WTC11 (cell line): Measurements from ENCODE around the gene CIDEB. TPM values are rescaled to one million over a fixed set of nuclear protein-coding genes. Genes with fewer than 3 reads are reported as not detected.

Source experiments
- ATAC-seq: fragments of 200-7000 bp; cut with Tn5 transposase; 2 replicates; pipeline ENCODE4 v1.10.0; 2021; ENCODE audit warnings: mild to moderate bottlenecking, moderate library complexity
- CTCF ChIA-PET: fragments of 300-600 bp; sonication (Branson Sonifier 250); formaldehyde crosslinking; loops from one replicate; lab custom pipeline; 2021; ENCODE audit warnings: antibody characterized with exemption; lab: Charles Lee
- POLR2A ChIA-PET: fragments of 350-600 bp; sonication (Branson Sonifier 250); formaldehyde crosslinking; loops from one replicate; lab custom pipeline; 2021; ENCODE audit warnings: antibody characterized with exemption; lab: Charles Lee
- DNase-seq: peaks from one replicate; pipeline ENCODE4 v3.0.0; 2021; ENCODE audit warnings: low spot score
- H3K27ac Mint-ChIP-seq: 2 replicates; pipeline ENCODE4 v1.8.0; 2021; ENCODE audit warnings: mixed read lengths
- H3K27me3 Mint-ChIP-seq: 2 replicates; pipeline ENCODE4 v1.8.0; 2021; ENCODE audit warnings: low read depth, mild to moderate bottlenecking, moderate library complexity, mixed read lengths
- H3K36me3 Mint-ChIP-seq: 2 replicates; pipeline ENCODE4 v1.8.0; 2021; ENCODE audit warnings: mixed read lengths
- H3K4me1 Mint-ChIP-seq: 2 replicates; pipeline ENCODE4 v1.8.0; 2022; ENCODE audit warnings: mixed read lengths
- H3K4me3 Mint-ChIP-seq: 2 replicates; pipeline ENCODE4 v1.8.0; 2021; ENCODE audit warnings: mild to moderate bottlenecking, moderate library complexity, mixed read lengths
- H3K9me3 Mint-ChIP-seq: 2 replicates; pipeline ENCODE4 v1.8.0; 2021; ENCODE audit warnings: mixed read lengths
- ATF1 ChIP-seq: sonication (generic); formaldehyde crosslinking; IDR thresholded peaks from 2 replicates; pipeline ENCODE4 v1.8.1; 2023; ENCODE audit warnings: mild to moderate bottlenecking, moderate library complexity, missing genetic modification reagents
- GABPB1 ChIP-seq: sonication (generic); formaldehyde crosslinking; IDR thresholded peaks from 2 replicates; pipeline ENCODE4 v1.8.1; 2023; ENCODE audit warnings: mild to moderate bottlenecking, missing genetic modification reagents
- KAT7 ChIP-seq: sonication (generic); formaldehyde crosslinking; IDR thresholded peaks from 2 replicates; pipeline ENCODE4 v1.8.1; 2023; ENCODE audit warnings: missing genetic modification reagents, mild to moderate bottlenecking, borderline replicate concordance
- MXD4 ChIP-seq: fragments of 250-450 bp; sonication (Bioruptor Pico); IDR thresholded peaks from 2 replicates; pipeline ENCODE4 v1.8.0; 2021; ENCODE audit warnings: mild to moderate bottlenecking, moderate library complexity, borderline replicate concordance
- MYBL2 ChIP-seq: sonication (generic); formaldehyde crosslinking; IDR thresholded peaks from 2 replicates; pipeline ENCODE4 v1.8.1; 2023; ENCODE audit warnings: mild to moderate bottlenecking, moderate library complexity, missing genetic modification reagents
- NR1H2 ChIP-seq: sonication (generic); formaldehyde crosslinking; IDR thresholded peaks from 2 replicates; pipeline ENCODE4 v1.9.0; 2021; ENCODE audit warnings: mild to moderate bottlenecking, moderate library complexity, missing genetic modification reagents
- NR2C2 ChIP-seq: sonication (generic); formaldehyde crosslinking; IDR thresholded peaks from 2 replicates; pipeline ENCODE4 v1.8.0; 2022; ENCODE audit warnings: mild to moderate bottlenecking, missing genetic modification reagents
- NR3C1 ChIP-seq: sonication (generic); formaldehyde crosslinking; conservative IDR thresholded peaks from 2 replicates; pipeline ENCODE4 v1.8.1; 2023; ENCODE audit warnings: low read depth, mild to moderate bottlenecking, missing genetic modification reagents
- OVOL2 ChIP-seq: fragments of 250-450 bp; sonication (Bioruptor Pico); IDR thresholded peaks from 2 replicates; pipeline ENCODE4 v1.9.0; 2021; ENCODE audit warnings: mild to moderate bottlenecking, borderline replicate concordance
- PRRX2 ChIP-seq: fragments of 250-450 bp; sonication (Bioruptor Pico); IDR thresholded peaks from 2 replicates; pipeline ENCODE4 v1.8.0; 2021; ENCODE audit warnings: mild to moderate bottlenecking
- SMAD3 ChIP-seq: sonication (generic); formaldehyde crosslinking; IDR thresholded peaks from 2 replicates; pipeline ENCODE4 v1.8.0; 2022; ENCODE audit warnings: missing genetic modification reagents, mild to moderate bottlenecking, borderline replicate concordance
- SP1 ChIP-seq: sonication (generic); formaldehyde crosslinking; conservative IDR thresholded peaks from 2 replicates; pipeline ENCODE4 v1.8.1; 2022; ENCODE audit warnings: missing genetic modification reagents
- TP53 ChIP-seq: sonication (generic); formaldehyde crosslinking; IDR thresholded peaks from 2 replicates; pipeline ENCODE4 v1.8.1; 2023; ENCODE audit warnings: mild to moderate bottlenecking, missing genetic modification reagents
- total RNA-seq: library from RNA; stranded (reverse); gene quantifications from 3 replicates; pipeline ENCODE4 v1.2.3, GENCODE V29; 2021
- TF ChIP-seq, protein P1 (sequence below): fragments of 250-450 bp; sonication (Bioruptor Pico); IDR thresholded peaks from 2 replicates; pipeline ENCODE4 v1.9.0; 2021; ENCODE audit warnings: mild to moderate bottlenecking, borderline replicate concordance
- TF ChIP-seq, protein P2 (sequence below): sonication (generic); formaldehyde crosslinking; IDR thresholded peaks from 2 replicates; pipeline ENCODE4 v1.8.0; 2022; ENCODE audit warnings: mild to moderate bottlenecking, missing genetic modification reagents
- TF ChIP-seq, protein P3 (sequence below): sonication (generic); formaldehyde crosslinking; IDR thresholded peaks from 2 replicates; pipeline ENCODE4 v1.8.1; 2022; ENCODE audit warnings: missing genetic modification reagents, borderline replicate concordance
- TF ChIP-seq, protein P4 (sequence below): sonication (generic); formaldehyde crosslinking; IDR thresholded peaks from 2 replicates; pipeline ENCODE4 v1.8.1; 2023; ENCODE audit warnings: mild to moderate bottlenecking, missing genetic modification reagents, moderate library complexity
- TF ChIP-seq, protein P5 (sequence below): sonication (generic); formaldehyde crosslinking; IDR thresholded peaks from 2 replicates; pipeline ENCODE4 v1.8.1; 2023; ENCODE audit warnings: mild to moderate bottlenecking, missing genetic modification reagents
- TF ChIP-seq, protein P6 (sequence below): sonication (generic); formaldehyde crosslinking; IDR thresholded peaks from 2 replicates; pipeline ENCODE4 v1.8.1; 2023; ENCODE audit warnings: mild to moderate bottlenecking, missing genetic modification reagents, moderate library complexity

CIDEB gene
- total RNA-seq, 1 experiment from 2014 or later = 4.7 TPM

DNA sequence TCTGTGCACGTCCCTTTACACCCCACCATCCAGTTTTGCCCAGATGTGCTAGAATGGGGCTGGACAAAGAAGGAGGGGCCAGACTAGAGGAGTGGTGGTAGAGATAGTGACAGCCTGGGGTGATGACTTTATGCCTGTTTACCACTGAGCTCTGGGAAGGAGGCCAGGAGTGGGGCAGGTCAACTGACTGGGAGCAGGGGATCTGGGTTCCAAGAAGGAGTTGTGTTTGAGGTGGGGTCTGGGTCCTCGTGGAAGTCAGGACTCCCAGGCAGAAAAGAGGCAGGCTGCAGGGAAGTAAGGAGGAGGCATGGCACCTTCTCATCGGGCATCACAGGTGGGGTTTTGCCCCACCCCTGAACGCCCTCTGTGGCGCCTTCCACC is 2.5 kb upstream of the CIDEB start:
- H3K27ac Mint-ChIP-seq = no peak overlapping the region
- H3K36me3 Mint-ChIP-seq = peaks cover 19% of the 10 kb centered on the region
- no peaks in the 10 kb centered on the region for H3K9me3 Mint-ChIP-seq
- TF ChIP-seq PRRX2 (CRISPR knock-in tag) (no peak), KAT7 (no peak), SP1 (CRISPR knock-in tag) (no peak), NR3C1 (CRISPR knock-in tag) (no peak), OVOL2 (CRISPR knock-in tag) (no peak), NR2C2 (no peak), NR1H2 (CRISPR knock-in tag) (no peak), MXD4 (CRISPR knock-in tag) (no peak), MYBL2 (CRISPR knock-in tag) (no peak), ATF1 (CRISPR knock-in tag) (no peak), SMAD3 (CRISPR knock-in tag) (no peak), GABPB1 (CRISPR knock-in tag) (no peak), TP53 (no peak)
- TF ChIP-seq, protein P1, sequence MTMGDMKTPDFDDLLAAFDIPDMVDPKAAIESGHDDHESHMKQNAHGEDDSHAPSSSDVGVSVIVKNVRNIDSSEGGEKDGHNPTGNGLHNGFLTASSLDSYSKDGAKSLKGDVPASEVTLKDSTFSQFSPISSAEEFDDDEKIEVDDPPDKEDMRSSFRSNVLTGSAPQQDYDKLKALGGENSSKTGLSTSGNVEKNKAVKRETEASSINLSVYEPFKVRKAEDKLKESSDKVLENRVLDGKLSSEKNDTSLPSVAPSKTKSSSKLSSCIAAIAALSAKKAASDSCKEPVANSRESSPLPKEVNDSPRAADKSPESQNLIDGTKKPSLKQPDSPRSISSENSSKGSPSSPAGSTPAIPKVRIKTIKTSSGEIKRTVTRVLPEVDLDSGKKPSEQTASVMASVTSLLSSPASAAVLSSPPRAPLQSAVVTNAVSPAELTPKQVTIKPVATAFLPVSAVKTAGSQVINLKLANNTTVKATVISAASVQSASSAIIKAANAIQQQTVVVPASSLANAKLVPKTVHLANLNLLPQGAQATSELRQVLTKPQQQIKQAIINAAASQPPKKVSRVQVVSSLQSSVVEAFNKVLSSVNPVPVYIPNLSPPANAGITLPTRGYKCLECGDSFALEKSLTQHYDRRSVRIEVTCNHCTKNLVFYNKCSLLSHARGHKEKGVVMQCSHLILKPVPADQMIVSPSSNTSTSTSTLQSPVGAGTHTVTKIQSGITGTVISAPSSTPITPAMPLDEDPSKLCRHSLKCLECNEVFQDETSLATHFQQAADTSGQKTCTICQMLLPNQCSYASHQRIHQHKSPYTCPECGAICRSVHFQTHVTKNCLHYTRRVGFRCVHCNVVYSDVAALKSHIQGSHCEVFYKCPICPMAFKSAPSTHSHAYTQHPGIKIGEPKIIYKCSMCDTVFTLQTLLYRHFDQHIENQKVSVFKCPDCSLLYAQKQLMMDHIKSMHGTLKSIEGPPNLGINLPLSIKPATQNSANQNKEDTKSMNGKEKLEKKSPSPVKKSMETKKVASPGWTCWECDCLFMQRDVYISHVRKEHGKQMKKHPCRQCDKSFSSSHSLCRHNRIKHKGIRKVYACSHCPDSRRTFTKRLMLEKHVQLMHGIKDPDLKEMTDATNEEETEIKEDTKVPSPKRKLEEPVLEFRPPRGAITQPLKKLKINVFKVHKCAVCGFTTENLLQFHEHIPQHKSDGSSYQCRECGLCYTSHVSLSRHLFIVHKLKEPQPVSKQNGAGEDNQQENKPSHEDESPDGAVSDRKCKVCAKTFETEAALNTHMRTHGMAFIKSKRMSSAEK (CRISPR knock-in tag) = no peak
- TF ChIP-seq, protein P2, sequence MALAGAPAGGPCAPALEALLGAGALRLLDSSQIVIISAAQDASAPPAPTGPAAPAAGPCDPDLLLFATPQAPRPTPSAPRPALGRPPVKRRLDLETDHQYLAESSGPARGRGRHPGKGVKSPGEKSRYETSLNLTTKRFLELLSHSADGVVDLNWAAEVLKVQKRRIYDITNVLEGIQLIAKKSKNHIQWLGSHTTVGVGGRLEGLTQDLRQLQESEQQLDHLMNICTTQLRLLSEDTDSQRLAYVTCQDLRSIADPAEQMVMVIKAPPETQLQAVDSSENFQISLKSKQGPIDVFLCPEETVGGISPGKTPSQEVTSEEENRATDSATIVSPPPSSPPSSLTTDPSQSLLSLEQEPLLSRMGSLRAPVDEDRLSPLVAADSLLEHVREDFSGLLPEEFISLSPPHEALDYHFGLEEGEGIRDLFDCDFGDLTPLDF (CRISPR knock-in tag) = no peak
- TF ChIP-seq, protein P3, sequence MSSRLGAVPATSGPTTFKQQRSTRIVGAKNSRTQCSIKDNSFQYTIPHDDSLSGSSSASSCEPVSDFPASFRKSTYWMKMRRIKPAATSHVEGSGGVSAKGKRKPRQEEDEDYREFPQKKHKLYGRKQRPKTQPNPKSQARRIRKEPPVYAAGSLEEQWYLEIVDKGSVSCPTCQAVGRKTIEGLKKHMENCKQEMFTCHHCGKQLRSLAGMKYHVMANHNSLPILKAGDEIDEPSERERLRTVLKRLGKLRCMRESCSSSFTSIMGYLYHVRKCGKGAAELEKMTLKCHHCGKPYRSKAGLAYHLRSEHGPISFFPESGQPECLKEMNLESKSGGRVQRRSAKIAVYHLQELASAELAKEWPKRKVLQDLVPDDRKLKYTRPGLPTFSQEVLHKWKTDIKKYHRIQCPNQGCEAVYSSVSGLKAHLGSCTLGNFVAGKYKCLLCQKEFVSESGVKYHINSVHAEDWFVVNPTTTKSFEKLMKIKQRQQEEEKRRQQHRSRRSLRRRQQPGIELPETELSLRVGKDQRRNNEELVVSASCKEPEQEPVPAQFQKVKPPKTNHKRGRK = no peak
- TF ChIP-seq, protein P4, sequence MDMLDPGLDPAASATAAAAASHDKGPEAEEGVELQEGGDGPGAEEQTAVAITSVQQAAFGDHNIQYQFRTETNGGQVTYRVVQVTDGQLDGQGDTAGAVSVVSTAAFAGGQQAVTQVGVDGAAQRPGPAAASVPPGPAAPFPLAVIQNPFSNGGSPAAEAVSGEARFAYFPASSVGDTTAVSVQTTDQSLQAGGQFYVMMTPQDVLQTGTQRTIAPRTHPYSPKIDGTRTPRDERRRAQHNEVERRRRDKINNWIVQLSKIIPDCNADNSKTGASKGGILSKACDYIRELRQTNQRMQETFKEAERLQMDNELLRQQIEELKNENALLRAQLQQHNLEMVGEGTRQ (CRISPR knock-in tag) = no peak
- TF ChIP-seq, protein P5, sequence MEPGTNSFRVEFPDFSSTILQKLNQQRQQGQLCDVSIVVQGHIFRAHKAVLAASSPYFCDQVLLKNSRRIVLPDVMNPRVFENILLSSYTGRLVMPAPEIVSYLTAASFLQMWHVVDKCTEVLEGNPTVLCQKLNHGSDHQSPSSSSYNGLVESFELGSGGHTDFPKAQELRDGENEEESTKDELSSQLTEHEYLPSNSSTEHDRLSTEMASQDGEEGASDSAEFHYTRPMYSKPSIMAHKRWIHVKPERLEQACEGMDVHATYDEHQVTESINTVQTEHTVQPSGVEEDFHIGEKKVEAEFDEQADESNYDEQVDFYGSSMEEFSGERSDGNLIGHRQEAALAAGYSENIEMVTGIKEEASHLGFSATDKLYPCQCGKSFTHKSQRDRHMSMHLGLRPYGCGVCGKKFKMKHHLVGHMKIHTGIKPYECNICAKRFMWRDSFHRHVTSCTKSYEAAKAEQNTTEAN = no peak
- TF ChIP-seq, protein P6, sequence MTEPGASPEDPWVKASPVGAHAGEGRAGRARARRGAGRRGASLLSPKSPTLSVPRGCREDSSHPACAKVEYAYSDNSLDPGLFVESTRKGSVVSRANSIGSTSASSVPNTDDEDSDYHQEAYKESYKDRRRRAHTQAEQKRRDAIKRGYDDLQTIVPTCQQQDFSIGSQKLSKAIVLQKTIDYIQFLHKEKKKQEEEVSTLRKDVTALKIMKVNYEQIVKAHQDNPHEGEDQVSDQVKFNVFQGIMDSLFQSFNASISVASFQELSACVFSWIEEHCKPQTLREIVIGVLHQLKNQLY (CRISPR knock-in tag) = no peak
- peak overlapping the region; percentile 41 for H3K4me3 Mint-ChIP-seq
- POLR2A ChIA-PET = interaction anchor here (0.9 to 2.0 kb wide), 3 partner anchors 10 to 68 kb away, joined by 3 to 8 read pairs (median 8); partner anchors contain the start of genes DHRS1, NOP9 and TINF2
- ATAC-seq (no peak), DNase-seq (no peak)
- CTCF ChIA-PET = interaction anchor here (0.8 to 6.8 kb wide), 14 partner anchors 10 to 132 kb away, joined by 3 to 97 read pairs (median 10); partner anchors contain the start of genes ADCY4, CBLN3, DHRS1 and KHNYN
- H3K27me3 Mint-ChIP-seq = peaks cover 37% of the 10 kb centered on the region
- H3K4me1 Mint-ChIP-seq = peaks cover 15% of the 10 kb centered on the region
